ENCODE results near the gene MPZL1. TPM values are rescaled to one million over a fixed set of nuclear protein-coding genes. Genes with fewer than 3 reads are reported as not detected.

The MPZL1 gene
- total RNA-seq, 1 donor from 2014 or later = 149 TPM

GRCh38 chr1:167687919-167688519 lies 33.8 kb upstream of the MPZL1 start:
- no peak overlapping the region for H3K27ac Mint-ChIP-seq (ENCODE audit: unreplicated experiment)
- peak; percentile 76 for DNase-seq
- peaks cover 6% of the 10 kb centered on the region for H3K27me3 Mint-ChIP-seq (ENCODE audit: unreplicated experiment)
- H3K36me3 Mint-ChIP-seq (ENCODE audit: unreplicated experiment) = no peaks in the 10 kb centered on the region
- H3K9me3 Mint-ChIP-seq (ENCODE audit: unreplicated experiment) = no peaks in the 10 kb centered on the region
- TF ChIP-seq, protein P1, sequence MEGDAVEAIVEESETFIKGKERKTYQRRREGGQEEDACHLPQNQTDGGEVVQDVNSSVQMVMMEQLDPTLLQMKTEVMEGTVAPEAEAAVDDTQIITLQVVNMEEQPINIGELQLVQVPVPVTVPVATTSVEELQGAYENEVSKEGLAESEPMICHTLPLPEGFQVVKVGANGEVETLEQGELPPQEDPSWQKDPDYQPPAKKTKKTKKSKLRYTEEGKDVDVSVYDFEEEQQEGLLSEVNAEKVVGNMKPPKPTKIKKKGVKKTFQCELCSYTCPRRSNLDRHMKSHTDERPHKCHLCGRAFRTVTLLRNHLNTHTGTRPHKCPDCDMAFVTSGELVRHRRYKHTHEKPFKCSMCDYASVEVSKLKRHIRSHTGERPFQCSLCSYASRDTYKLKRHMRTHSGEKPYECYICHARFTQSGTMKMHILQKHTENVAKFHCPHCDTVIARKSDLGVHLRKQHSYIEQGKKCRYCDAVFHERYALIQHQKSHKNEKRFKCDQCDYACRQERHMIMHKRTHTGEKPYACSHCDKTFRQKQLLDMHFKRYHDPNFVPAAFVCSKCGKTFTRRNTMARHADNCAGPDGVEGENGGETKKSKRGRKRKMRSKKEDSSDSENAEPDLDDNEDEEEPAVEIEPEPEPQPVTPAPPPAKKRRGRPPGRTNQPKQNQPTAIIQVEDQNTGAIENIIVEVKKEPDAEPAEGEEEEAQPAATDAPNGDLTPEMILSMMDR (IDR thresholded peaks at IDR 0.05; ENCODE audit: partially characterized antibody, unreplicated experiment) = peak; percentile 87
- no peak overlapping the region for H3K4me3 Mint-ChIP-seq (ENCODE audit: unreplicated experiment)
- H3K4me1 Mint-ChIP-seq (ENCODE audit: low read depth, unreplicated experiment) = peaks cover 9% of the 10 kb centered on the region

DNA sequence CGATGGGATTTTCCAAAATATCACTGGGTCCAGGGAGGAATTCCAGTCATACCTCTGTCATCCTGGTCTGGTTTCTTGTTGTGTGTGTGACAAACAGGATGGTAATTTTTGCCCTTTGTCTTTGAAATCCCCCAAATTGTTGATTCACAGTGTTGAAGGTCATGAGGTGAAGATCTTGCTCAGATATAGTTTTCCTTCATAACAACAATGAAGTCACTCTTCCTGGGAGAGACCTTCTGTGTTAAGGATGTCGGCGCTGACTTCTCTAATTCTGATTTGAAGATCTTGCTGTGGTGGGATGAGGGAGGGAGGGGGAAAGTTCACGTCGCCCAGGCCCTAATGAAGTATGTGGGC lies 32.2 kb upstream of the MPZL1 start:
- Mint-ChIP-seq H3K4me3 (ENCODE audit: unreplicated experiment) (no peak overlapping the region), H3K27me3 (ENCODE audit: unreplicated experiment) (peaks cover 2% of the 10 kb centered on the region), H3K4me1 (ENCODE audit: low read depth, unreplicated experiment) (peaks cover 6% of the 10 kb centered on the region), H3K27ac (ENCODE audit: unreplicated experiment) (no peak overlapping the region), H3K9me3 (ENCODE audit: unreplicated experiment) (no peaks in the 10 kb centered on the region), H3K36me3 (ENCODE audit: unreplicated experiment) (no peaks in the 10 kb centered on the region)
- TF ChIP-seq, protein P1 (IDR thresholded peaks at IDR 0.05; ENCODE audit: partially characterized antibody, unreplicated experiment) = no peak
- DNase-seq = no peak

GRCh38 chr1:167690053-167690452 lies 31.7 kb upstream of the MPZL1 start:
- Mint-ChIP-seq H3K27me3 (ENCODE audit: unreplicated experiment) (peaks cover 5% of the 10 kb centered on the region), H3K4me3 (ENCODE audit: unreplicated experiment) (no peak overlapping the region), H3K36me3 (ENCODE audit: unreplicated experiment) (no peaks in the 10 kb centered on the region), H3K9me3 (ENCODE audit: unreplicated experiment) (no peaks in the 10 kb centered on the region), H3K4me1 (ENCODE audit: low read depth, unreplicated experiment) (peaks cover 6% of the 10 kb centered on the region), H3K27ac (ENCODE audit: unreplicated experiment) (no peak overlapping the region)
- DNase-seq = no peak
- TF ChIP-seq, protein P1 (IDR thresholded peaks at IDR 0.05; ENCODE audit: partially characterized antibody, unreplicated experiment) = no peak

DNA sequence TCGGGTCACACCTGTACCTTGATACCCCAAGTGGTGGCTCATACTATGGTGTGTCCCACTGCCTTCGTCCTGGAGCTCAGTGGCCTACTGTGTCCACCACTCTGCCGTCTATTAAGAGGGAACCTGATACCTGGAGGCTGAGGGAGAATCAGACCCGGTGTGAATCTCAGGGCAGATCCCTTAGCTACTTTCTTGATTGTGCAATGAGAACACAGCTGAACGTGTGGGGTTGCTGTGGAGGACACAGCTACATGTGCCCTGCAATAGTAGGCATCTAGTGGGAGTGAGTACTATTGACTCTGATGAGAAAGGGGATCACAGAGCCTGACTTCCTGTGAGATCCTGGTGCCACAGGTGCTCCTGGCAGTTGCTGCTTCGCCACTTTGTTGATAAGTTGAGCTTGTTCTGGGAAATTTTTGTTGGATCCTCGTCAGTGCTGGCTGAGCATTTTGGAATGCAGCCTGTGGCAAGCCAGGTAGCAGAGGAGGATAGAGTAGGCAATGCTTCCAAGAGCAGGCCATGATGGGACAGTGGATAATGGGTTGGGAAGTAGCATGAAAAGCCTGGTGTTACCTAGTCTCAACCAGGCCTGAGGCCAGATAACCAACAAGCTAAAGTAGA lies 28.2 kb upstream of the MPZL1 start:
- no peak for DNase-seq
- Mint-ChIP-seq H3K36me3 (ENCODE audit: unreplicated experiment) (peaks cover 6% of the 10 kb centered on the region), H3K4me1 (ENCODE audit: low read depth, unreplicated experiment) (no peaks in the 10 kb centered on the region), H3K27me3 (ENCODE audit: unreplicated experiment) (peaks cover 6% of the 10 kb centered on the region), H3K4me3 (ENCODE audit: unreplicated experiment) (no peak overlapping the region), H3K9me3 (ENCODE audit: unreplicated experiment) (no peaks in the 10 kb centered on the region), H3K27ac (ENCODE audit: unreplicated experiment) (no peak overlapping the region)
- TF ChIP-seq, protein P1 (IDR thresholded peaks at IDR 0.05; ENCODE audit: partially characterized antibody, unreplicated experiment) = no peak

GRCh38 chr1:167694691-167695090 lies 27.1 kb upstream of the MPZL1 start:
- Mint-ChIP-seq H3K27ac (ENCODE audit: unreplicated experiment) (no peak overlapping the region), H3K9me3 (ENCODE audit: unreplicated experiment) (no peaks in the 10 kb centered on the region), H3K36me3 (ENCODE audit: unreplicated experiment) (peaks cover 6% of the 10 kb centered on the region), H3K27me3 (ENCODE audit: unreplicated experiment) (peaks cover 6% of the 10 kb centered on the region), H3K4me1 (ENCODE audit: low read depth, unreplicated experiment) (no peaks in the 10 kb centered on the region), H3K4me3 (ENCODE audit: unreplicated experiment) (no peak overlapping the region)
- TF ChIP-seq, protein P1 (IDR thresholded peaks at IDR 0.05; ENCODE audit: partially characterized antibody, unreplicated experiment) = no peak
- no peak for DNase-seq
